ENCODE results near the gene FAM110A. TPM values are rescaled to one million over a fixed set of nuclear protein-coding genes. Genes with fewer than 3 reads are reported as not detected.

Gene FAM110A
- total RNA-seq, 1 donor from 2014 or later = 11.1 TPM

- Mint-ChIP-seq H3K9me3 (no peaks in the 10 kb centered on the region), H3K27ac (no peak overlapping the region), H3K4me1 (peaks cover 1% of the 10 kb centered on the region), H3K4me3 (no peak overlapping the region), H3K36me3 (no peaks in the 10 kb centered on the region), H3K27me3 (ENCODE audit: low read depth) (peaks cover 59% of the 10 kb centered on the region)
- TF ChIP-seq CTCF (IDR thresholded peaks at IDR 0.05; ENCODE audit: unreplicated experiment) = no peak
- DNase-seq (ENCODE audit: low spot score in 2 of 2, unreplicated experiment in 2 of 2) = peak; percentile 39 to 61
Measured at GRCh38 chr20:884983-885952, 51.8 kb downstream of the FAM110A start.

GRCh38 chr20:887137-887536 lies 53.6 kb downstream of the FAM110A start:
- no peak overlapping the region for H3K4me3 Mint-ChIP-seq
- no peak overlapping the region for H3K27ac Mint-ChIP-seq
- H3K36me3 Mint-ChIP-seq = no peaks in the 10 kb centered on the region
- H3K9me3 Mint-ChIP-seq = no peaks in the 10 kb centered on the region
- no peak for TF ChIP-seq CTCF (IDR thresholded peaks at IDR 0.05; ENCODE audit: unreplicated experiment)
- H3K4me1 Mint-ChIP-seq = peaks cover 1% of the 10 kb centered on the region
- DNase-seq (ENCODE audit: low spot score in 2 of 2, unreplicated experiment in 2 of 2) = no peak
- H3K27me3 Mint-ChIP-seq (ENCODE audit: low read depth) = peaks cover 70% of the 10 kb centered on the region

- H3K9me3 Mint-ChIP-seq = no peaks in the 10 kb centered on the region
- no peaks in the 10 kb centered on the region for H3K36me3 Mint-ChIP-seq
- no peak overlapping the region for H3K27ac Mint-ChIP-seq
- H3K4me3 Mint-ChIP-seq = no peak overlapping the region
- peaks cover 1% of the 10 kb centered on the region for H3K4me1 Mint-ChIP-seq
- peaks cover 68% of the 10 kb centered on the region for H3K27me3 Mint-ChIP-seq (ENCODE audit: low read depth)
- TF ChIP-seq CTCF (IDR thresholded peaks at IDR 0.05; ENCODE audit: unreplicated experiment) = no peak
- no peak for DNase-seq (ENCODE audit: low spot score in 2 of 2, unreplicated experiment in 2 of 2)
Measured at GRCh38 chr20:888057-888456, 54.5 kb downstream of the FAM110A start.

- Mint-ChIP-seq H3K36me3 (no peaks in the 10 kb centered on the region), H3K27ac (no peak overlapping the region), H3K27me3 (ENCODE audit: low read depth) (peaks cover 64% of the 10 kb centered on the region), H3K9me3 (no peaks in the 10 kb centered on the region), H3K4me1 (peaks cover 1% of the 10 kb centered on the region), H3K4me3 (no peak overlapping the region)
- TF ChIP-seq CTCF (IDR thresholded peaks at IDR 0.05; ENCODE audit: unreplicated experiment) = no peak
- no peak for DNase-seq (ENCODE audit: low spot score in 2 of 2, unreplicated experiment in 2 of 2)
Measured at GRCh38 chr20:889106-889505, 55.6 kb downstream of the FAM110A start.

- Mint-ChIP-seq H3K27ac (no peak overlapping the region), H3K36me3 (no peaks in the 10 kb centered on the region), H3K4me3 (no peak overlapping the region), H3K9me3 (no peaks in the 10 kb centered on the region), H3K27me3 (ENCODE audit: low read depth) (peaks cover 57% of the 10 kb centered on the region), H3K4me1 (peaks cover 1% of the 10 kb centered on the region)
- TF ChIP-seq CTCF (IDR thresholded peaks at IDR 0.05; ENCODE audit: unreplicated experiment) = no peak
- DNase-seq (ENCODE audit: low spot score in 2 of 2, unreplicated experiment in 2 of 2) = no peak
Measured at GRCh38 chr20:889932-890463, 56.5 kb downstream of the FAM110A start.

All from mesothelial cell of epicardium (in vitro differentiated cells).